ENCODE data around the gene PLCD4.

PLCD4 gene

DNA sequence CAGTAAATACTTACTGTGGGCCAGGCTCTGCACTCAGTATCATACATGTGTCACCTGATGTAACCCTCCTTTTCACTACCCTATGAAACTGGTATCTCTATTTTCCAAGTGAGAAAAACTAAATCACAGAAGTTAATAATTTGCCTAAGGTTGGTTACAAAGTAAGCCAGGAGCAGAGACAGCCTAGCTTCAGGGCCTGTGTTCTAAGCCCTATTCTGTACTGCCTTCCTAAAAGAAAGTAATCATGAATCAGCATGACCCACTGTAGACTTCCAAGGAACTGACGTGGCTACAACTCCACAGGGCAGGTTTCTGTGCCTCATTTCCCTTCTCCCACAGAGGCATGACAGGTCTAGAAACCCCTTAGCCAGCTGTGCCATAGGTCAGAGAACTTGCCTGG, 37.4 kb downstream of the PLCD4 start:
- Histone ChIP-seq H3K36me3 (ENCODE audit: control insufficient read depth, insufficient read depth, low read length) (peaks cover 66% of the 10 kb centered on the region), H3K4me3 (replicated peaks; ENCODE audit: low read depth, low read length) (no peak overlapping the region), H3K27me3 (replicated peaks; ENCODE audit: control insufficient read depth, insufficient read depth, low read length) (no peaks in the 10 kb centered on the region)
- TF ChIP-seq, protein P1, sequence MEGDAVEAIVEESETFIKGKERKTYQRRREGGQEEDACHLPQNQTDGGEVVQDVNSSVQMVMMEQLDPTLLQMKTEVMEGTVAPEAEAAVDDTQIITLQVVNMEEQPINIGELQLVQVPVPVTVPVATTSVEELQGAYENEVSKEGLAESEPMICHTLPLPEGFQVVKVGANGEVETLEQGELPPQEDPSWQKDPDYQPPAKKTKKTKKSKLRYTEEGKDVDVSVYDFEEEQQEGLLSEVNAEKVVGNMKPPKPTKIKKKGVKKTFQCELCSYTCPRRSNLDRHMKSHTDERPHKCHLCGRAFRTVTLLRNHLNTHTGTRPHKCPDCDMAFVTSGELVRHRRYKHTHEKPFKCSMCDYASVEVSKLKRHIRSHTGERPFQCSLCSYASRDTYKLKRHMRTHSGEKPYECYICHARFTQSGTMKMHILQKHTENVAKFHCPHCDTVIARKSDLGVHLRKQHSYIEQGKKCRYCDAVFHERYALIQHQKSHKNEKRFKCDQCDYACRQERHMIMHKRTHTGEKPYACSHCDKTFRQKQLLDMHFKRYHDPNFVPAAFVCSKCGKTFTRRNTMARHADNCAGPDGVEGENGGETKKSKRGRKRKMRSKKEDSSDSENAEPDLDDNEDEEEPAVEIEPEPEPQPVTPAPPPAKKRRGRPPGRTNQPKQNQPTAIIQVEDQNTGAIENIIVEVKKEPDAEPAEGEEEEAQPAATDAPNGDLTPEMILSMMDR (IDR thresholded peaks at IDR 0.05; ENCODE audit: insufficient read depth, low read length, poor library complexity, severe bottlenecking): no peak
- no peak for DNase-seq (ENCODE audit: extremely low read depth, insufficient read length)

DNA sequence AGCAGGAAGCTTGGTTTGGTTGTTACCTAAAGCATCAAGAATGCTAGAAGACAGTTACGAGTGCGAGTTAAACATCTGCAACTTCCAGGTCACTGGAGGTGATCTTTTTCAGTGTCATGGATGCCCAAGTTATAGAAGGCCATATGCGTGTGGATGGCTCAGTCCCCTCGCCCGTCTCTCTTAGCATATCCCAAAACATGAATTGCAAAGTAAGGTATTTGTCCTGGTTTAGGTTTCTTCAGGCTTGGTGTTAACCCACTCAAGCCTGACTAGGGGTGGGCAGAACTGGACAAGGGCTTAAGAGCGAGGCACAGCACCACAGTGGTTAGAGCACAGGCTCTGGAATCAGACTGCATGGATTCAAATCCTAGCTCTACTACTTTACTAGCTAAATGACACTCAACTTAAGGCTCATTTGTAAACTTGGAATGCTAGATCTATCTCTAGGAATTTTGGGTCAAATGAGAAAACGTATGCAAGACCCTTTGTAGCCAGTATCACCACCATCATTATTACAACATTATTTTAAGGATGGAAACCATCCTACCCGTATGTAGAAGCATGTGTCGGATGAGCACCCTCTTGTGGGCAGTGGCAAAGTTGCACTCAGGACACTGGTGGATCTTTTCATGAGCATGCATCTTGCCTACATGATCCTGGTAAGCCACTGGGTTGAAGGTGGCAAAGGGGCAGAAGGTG, 40.5 kb downstream of the PLCD4 start:
- no peaks in the 10 kb centered on the region for H3K27me3 ChIP-seq (replicated peaks; ENCODE audit: control insufficient read depth, insufficient read depth, low read length)
- TF ChIP-seq, protein P1 (IDR thresholded peaks at IDR 0.05; ENCODE audit: insufficient read depth, low read length, poor library complexity, severe bottlenecking): peak; percentile 89
- DNase-seq (ENCODE audit: extremely low read depth, insufficient read length): peak; percentile 39
- H3K4me3 ChIP-seq (replicated peaks; ENCODE audit: low read depth, low read length): no peak overlapping the region
- H3K36me3 ChIP-seq (ENCODE audit: control insufficient read depth, insufficient read depth, low read length): peaks cover 55% of the 10 kb centered on the region

DNA sequence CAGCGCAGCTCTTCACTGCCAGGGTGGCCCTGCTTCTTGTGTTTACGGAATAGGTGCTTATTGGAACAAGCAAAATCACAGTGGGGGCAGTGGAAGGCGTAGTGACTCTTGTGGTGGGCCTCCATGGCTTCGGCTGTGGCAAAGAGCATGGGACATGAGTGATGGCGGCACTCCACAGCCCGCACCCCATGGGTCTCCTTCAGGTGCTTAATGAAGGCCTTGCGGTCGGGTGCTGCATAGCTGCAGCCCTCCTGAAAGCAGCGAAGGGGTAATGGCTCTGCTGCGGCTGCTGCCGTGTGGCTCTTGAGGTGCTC, 41.0 kb downstream of the PLCD4 start:
- peaks cover 50% of the 10 kb centered on the region for H3K36me3 ChIP-seq (ENCODE audit: control insufficient read depth, insufficient read depth, low read length)
- TF ChIP-seq, protein P1 (IDR thresholded peaks at IDR 0.05; ENCODE audit: insufficient read depth, low read length, poor library complexity, severe bottlenecking): no peak
- no peak for DNase-seq (ENCODE audit: extremely low read depth, insufficient read length)
- no peaks in the 10 kb centered on the region for H3K27me3 ChIP-seq (replicated peaks; ENCODE audit: control insufficient read depth, insufficient read depth, low read length)
- H3K4me3 ChIP-seq (replicated peaks; ENCODE audit: low read depth, low read length): no peak overlapping the region

DNA sequence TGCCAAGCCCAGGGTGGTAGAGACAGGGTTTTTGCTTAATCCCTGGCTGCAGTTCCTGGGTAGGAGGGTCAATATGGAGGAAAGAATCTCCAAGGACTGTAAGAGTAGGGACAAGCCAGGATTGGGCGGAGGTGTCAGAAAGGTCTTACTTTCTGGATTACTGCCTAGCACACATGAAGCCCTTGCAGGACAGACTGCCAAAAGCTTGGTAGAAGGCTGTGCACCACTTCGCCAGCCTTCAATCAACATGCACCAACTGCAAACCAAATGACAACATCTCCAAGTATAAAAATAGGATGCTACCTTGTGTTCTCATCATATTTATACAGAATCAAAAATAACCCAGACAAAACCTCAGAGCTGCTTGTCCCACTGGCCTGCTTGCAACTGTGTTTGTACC, 48.1 kb downstream of the PLCD4 start:
- TF ChIP-seq, protein P1 (IDR thresholded peaks at IDR 0.05; ENCODE audit: insufficient read depth, low read length, poor library complexity, severe bottlenecking): no peak
- Histone ChIP-seq H3K27me3 (replicated peaks; ENCODE audit: control insufficient read depth, insufficient read depth, low read length) (no peaks in the 10 kb centered on the region), H3K4me3 (replicated peaks; ENCODE audit: low read depth, low read length) (no peak overlapping the region), H3K36me3 (ENCODE audit: control insufficient read depth, insufficient read depth, low read length) (peaks cover 18% of the 10 kb centered on the region)
- no peak for DNase-seq (ENCODE audit: extremely low read depth, insufficient read length)

DNA sequence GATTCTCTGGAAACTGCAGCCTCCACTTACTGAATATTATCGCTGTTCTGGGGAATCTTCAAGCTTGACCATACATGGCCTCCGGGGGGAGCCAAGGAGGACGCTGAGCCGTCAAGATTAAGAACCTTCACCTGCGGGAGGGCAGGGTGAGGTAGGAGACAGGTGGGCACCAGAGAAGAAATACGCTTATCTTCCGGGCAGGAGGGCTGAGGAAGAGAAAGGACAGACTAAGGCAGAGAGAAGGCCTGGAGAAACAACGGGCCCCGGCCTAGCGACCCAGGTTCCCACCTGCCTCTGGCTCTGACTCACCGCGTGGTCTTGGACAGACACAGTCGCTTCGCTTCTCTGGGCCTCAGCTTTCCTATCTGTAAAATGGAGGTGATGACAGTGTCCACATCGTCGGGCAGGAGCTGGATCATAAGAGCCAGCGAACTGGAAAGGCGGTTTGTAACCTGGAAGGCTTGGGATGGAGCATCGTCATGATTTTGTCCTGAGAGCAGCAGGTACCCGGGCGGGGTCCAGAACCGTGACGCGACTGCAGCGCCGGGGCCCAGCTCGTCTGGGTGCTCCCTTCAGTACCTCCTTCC, 51.1 kb downstream of the PLCD4 start:
- Histone ChIP-seq H3K27me3 (replicated peaks; ENCODE audit: control insufficient read depth, insufficient read depth, low read length) (no peaks in the 10 kb centered on the region), H3K4me3 (replicated peaks; ENCODE audit: low read depth, low read length) (peak overlapping the region; percentile 88)
- TF ChIP-seq, protein P1 (IDR thresholded peaks at IDR 0.05; ENCODE audit: insufficient read depth, low read length, poor library complexity, severe bottlenecking): peak; percentile 74

More for the DNA sequence above, 51.1 kb downstream of the PLCD4 start:
- peaks cover 23% of the 10 kb centered on the region for H3K36me3 ChIP-seq (ENCODE audit: control insufficient read depth, insufficient read depth, low read length)
- peak; percentile 73 for DNase-seq (ENCODE audit: extremely low read depth, insufficient read length)
